Spleen (tissue), 11 donors: Measurements from ENCODE around the gene USP53. TPM values are rescaled to one million over a fixed set of nuclear protein-coding genes. Genes with fewer than 3 reads are reported as not detected.

ENCODE experiments used
- DNase-seq: peaks from one replicate; pipeline ENCODE4 v3.0.0-alpha.2; 2020
- H3K27ac ChIP-seq, 8 donors: fragments of 200-600 bp; sonication (generic) in 7 of 8; 1 replicate in 4 of 8; 2 replicates in 4 of 8; pipeline versions ENCODE4 v1.5.0 to v1.8.0; 2016 to 2021; ENCODE audit warnings: inconsistent platforms in 4 of 8, mild to moderate bottlenecking in 4 of 8, moderate library complexity in 1 of 8
- H3K27me3 ChIP-seq, 7 donors: fragments of 200-600 bp; sonication (generic) in 6 of 7; replicated peaks in 1 of 7; 1 replicate in 4 of 7; 2 replicates in 3 of 7; pipeline versions ENCODE4 v1.5.0 to v1.8.0; 2016 to 2021; ENCODE audit warnings: inconsistent platforms in 3 of 7, mild to moderate bottlenecking in 1 of 7
- H3K36me3 ChIP-seq, 6 donors: fragments of 200-600 bp; sonication (generic) in 5 of 6; 1 replicate in 4 of 6; 2 replicates in 2 of 6; pipeline versions ENCODE4 v1.5.0 to v1.8.0; 2016 to 2021; ENCODE audit warnings: inconsistent platforms in 2 of 6
- H3K4me1 ChIP-seq, 6 donors: fragments of 200-600 bp; sonication (generic) in 5 of 6; 1 replicate in 3 of 6; 2 replicates in 3 of 6; pipeline versions ENCODE4 v1.5.0 to v1.8.0; 2016 to 2021; ENCODE audit warnings: inconsistent platforms in 3 of 6
- H3K4me3 ChIP-seq, 8 donors: fragments of 200-600 bp; sonication (generic) in 7 of 8; 1 replicate in 4 of 8; 2 replicates in 4 of 8; pipeline versions ENCODE4 v1.5.0 to v1.8.0; 2016 to 2021; ENCODE audit warnings: inconsistent platforms in 4 of 8, mild to moderate bottlenecking in 4 of 8, moderate library complexity in 2 of 8
- H3K9me3 ChIP-seq, 8 donors: fragments of 200-600 bp; sonication (generic) in 7 of 8; 1 replicate in 4 of 8; 2 replicates in 4 of 8; pipeline versions ENCODE4 v1.5.0 to v1.8.0; 2016 to 2021; ENCODE audit warnings: inconsistent platforms in 4 of 8
- POLR2A ChIP-seq, 3 donors: fragments of 450-650 bp; IDR thresholded peaks; one replicate each; pipeline ENCODE4 v1.5.1; 2017; ENCODE audit warnings: antibody characterized with exemption in 3 of 3, mild to moderate bottlenecking in 1 of 3
- POLR2AphosphoS5 ChIP-seq, 3 donors: sonication (generic); formaldehyde crosslinking; IDR thresholded peaks; one replicate each; pipeline ENCODE4 v1.5.1; 2017; ENCODE audit warnings: antibody characterized with exemption in 3 of 3
- WGBS, 5 donors: extraction: QIAGEN DNeasy Blood & Tissue Kit in 3 of 5; methylation state at CpG; one replicate each; pipeline versions ENCODE4 v1.1.5 to v1.1.7; 2013 to 2018; 5-methylcytosine and 5-hydroxymethylcytosine counted together
- intact Hi-C: fragments of 100-400 bp; cut with DNase I; formaldehyde crosslinking; loops from one replicate; pipeline ENCODE4 v1.15.0; 2023; ENCODE audit warnings: low total_unique reads
- polyA plus RNA-seq, 3 donors: library from polyadenylated mRNA; stranded (reverse); fragments of 200-250 nt; gene quantifications; one replicate each; pipeline ENCODE4 v1.2.1, GENCODE V29; 2013
- total RNA-seq, 7 donors: library from RNA; depleted of rRNA in 3 of 7; stranded (reverse); fragments of >200 nt in 3 of 7; fragmentation: NEBNext Ultra II Directional in 4 of 7; extraction: Animal tissue kit (Norgen Biotek cat#: 25700) in 4 of 7; gene quantifications; one replicate each; pipeline versions ENCODE4 v1.1.0 to v1.2.1, GENCODE V29; 2016 to 2021
- TF ChIP-seq, protein P1 (sequence below), 11 experiments: fragments of 200-600 bp in 7 of 11; fragments of 450-650 bp in 4 of 11; sonication (generic) in 4 of 11; IDR thresholded peaks in 8 of 11; conservative IDR thresholded peaks in 3 of 11; 1 replicate in 7 of 11; 2 replicates in 4 of 11; pipeline versions ENCODE4 v1.4.0 to v1.8.0; 2016 to 2021; ENCODE audit warnings: antibody characterized with exemption in 11 of 11, inconsistent platforms in 4 of 11, mild to moderate bottlenecking in 1 of 11
- donor health status: healthy with polysubstance abuse.
- donor health status: DM: no; HTN: no; CAD: no; lungs with moderate emphysema.
- donor health status: DM: no; HTN: no; CAD: no.
- donor health status: Bipolar disorder and iron deficiency.
- donor health status: healthy.
- donor health status: DM: no; HTN: no; CAD: no.
- donor health status: DM: yes; HTN: yes; CAD: no.

USP53 gene
- total and polyA plus RNA-seq, 10 donors: 4.0 to 42.6 (median 18.6) TPM

DNA sequence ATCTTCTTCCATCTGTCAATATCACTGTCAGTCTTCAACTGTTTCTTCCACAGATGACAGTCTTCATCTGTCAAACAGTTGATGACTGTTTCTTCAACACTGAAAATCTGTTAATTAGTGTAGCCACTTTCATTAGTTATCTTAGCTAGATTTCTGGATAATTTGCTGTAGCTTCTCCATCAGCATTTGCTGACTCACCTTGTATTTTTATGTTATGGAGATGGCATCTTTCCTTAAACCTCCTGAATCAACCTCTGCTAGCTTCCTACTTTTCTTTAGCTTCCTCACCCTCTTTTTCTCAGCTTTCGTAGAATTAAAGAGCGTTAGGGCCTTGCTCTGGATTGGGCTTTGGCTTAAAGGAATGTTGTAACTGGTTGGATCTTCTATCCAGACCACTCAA lies 25.1 kb downstream of the USP53 start:
- DNase-seq: no peak
- Histone ChIP-seq H3K27me3 (no peaks in the 10 kb centered on the region), H3K36me3 (peaks cover 0 to 29% (median 3%) of the 10 kb centered on the region in 6 donors), H3K27ac (no peak overlapping the region), H3K4me1 (peaks cover 6 to 14% (median 11%) of the 10 kb centered on the region in 6 donors), H3K4me3 (no peak overlapping the region), H3K9me3 (no peaks in the 10 kb centered on the region)
- TF ChIP-seq, protein P1, sequence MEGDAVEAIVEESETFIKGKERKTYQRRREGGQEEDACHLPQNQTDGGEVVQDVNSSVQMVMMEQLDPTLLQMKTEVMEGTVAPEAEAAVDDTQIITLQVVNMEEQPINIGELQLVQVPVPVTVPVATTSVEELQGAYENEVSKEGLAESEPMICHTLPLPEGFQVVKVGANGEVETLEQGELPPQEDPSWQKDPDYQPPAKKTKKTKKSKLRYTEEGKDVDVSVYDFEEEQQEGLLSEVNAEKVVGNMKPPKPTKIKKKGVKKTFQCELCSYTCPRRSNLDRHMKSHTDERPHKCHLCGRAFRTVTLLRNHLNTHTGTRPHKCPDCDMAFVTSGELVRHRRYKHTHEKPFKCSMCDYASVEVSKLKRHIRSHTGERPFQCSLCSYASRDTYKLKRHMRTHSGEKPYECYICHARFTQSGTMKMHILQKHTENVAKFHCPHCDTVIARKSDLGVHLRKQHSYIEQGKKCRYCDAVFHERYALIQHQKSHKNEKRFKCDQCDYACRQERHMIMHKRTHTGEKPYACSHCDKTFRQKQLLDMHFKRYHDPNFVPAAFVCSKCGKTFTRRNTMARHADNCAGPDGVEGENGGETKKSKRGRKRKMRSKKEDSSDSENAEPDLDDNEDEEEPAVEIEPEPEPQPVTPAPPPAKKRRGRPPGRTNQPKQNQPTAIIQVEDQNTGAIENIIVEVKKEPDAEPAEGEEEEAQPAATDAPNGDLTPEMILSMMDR (IDR thresholded peaks at IDR 0.05 in 8 of 11, conservative IDR thresholded peaks at IDR 0.05 in 3 of 11): no peak
- no peak for TF ChIP-seq POLR2A (IDR thresholded peaks at IDR 0.05)
- TF ChIP-seq POLR2AphosphoS5 (IDR thresholded peaks at IDR 0.05): no peak
- WGBS, 5 donors: 85 to 98% (median 93%) methylated on average over 2 of the region's 2 CpGs
- intact Hi-C loops: no loop called here

DNA sequence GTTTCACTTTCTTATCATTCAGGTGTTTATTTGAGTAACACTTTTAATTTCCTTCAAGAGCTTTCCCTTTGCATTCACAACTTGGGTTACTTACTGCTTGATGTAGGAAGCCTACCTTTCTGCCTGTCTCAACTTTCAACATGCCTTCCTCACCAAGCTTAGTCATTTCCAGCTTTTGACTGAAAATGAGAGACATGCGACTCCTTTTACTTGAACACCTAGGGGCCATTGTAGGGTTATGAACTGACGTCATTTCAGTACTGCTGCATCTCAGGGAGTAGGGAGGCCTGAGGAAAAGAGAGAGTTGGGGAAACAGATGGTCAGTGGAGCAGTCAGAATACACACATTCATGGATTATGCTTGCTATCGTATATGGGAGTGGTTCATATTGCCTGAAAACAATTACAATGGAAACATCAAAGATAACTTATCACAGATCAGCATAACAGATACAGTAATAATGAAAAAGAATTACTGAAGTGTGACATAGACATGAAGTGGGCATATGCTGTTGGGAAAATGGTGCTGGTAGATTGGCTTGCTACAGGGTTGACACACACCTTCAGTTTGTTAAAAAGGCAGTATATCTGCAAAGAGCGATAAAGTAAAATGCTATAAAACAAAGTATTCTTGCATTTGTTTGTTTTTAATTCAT lies 25.7 kb downstream of the USP53 start:
- H3K4me3 ChIP-seq: no peak overlapping the region
- 72 to 85% (median 80%) methylated on average over 4 of the region's 4 CpGs for WGBS, 5 donors
- no peak for DNase-seq
- TF ChIP-seq, protein P1 (IDR thresholded peaks at IDR 0.05 in 8 of 11, conservative IDR thresholded peaks at IDR 0.05 in 3 of 11): no peak
- TF ChIP-seq POLR2AphosphoS5 (IDR thresholded peaks at IDR 0.05) (no peak), POLR2A (IDR thresholded peaks at IDR 0.05) (no peak)
- H3K9me3 ChIP-seq: no peaks in the 10 kb centered on the region
- H3K4me1 ChIP-seq: peaks cover 4 to 10% (median 7%) of the 10 kb centered on the region in 6 donors
- H3K27me3 ChIP-seq: no peaks in the 10 kb centered on the region
- intact Hi-C loops: no loop called here
- H3K27ac ChIP-seq: no peak overlapping the region
- H3K36me3 ChIP-seq: peaks cover 0 to 29% (median 3%) of the 10 kb centered on the region in 6 donors

DNA sequence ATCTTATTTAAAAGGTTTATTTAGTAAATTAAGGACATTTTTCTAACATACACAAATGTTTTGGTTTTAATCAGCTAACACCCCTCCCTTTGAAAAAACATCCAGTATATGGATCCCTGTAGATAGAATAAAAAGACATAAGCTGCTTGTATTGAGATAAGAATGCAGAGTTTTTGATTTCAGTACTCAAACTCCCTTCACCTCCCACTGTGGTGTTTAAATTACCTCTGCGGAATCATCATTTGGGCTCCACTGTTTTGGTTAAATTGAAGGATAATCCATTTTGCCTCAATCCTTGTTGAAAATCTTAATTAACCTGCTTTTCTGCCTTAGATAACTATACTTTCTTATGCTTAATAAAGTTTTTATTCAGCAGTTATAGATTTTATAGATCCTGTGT lies 27.6 kb downstream of the USP53 start:
- Histone ChIP-seq H3K4me1 (peaks cover 0 to 10% (median 9%) of the 10 kb centered on the region in 6 donors), H3K36me3 (peaks cover 0 to 25% (median 3%) of the 10 kb centered on the region in 6 donors), H3K27ac (no peak overlapping the region), H3K27me3 (no peaks in the 10 kb centered on the region), H3K9me3 (no peaks in the 10 kb centered on the region), H3K4me3 (no peak overlapping the region)
- intact Hi-C loops: no loop called here
- 96 to 100% (median 97%) methylated on average over 1 of the region's 1 CpG for WGBS, 5 donors
- TF ChIP-seq POLR2A (IDR thresholded peaks at IDR 0.05) (no peak), POLR2AphosphoS5 (IDR thresholded peaks at IDR 0.05) (no peak)
- TF ChIP-seq, protein P1 (IDR thresholded peaks at IDR 0.05 in 8 of 11, conservative IDR thresholded peaks at IDR 0.05 in 3 of 11): no peak
- DNase-seq: no peak

DNA sequence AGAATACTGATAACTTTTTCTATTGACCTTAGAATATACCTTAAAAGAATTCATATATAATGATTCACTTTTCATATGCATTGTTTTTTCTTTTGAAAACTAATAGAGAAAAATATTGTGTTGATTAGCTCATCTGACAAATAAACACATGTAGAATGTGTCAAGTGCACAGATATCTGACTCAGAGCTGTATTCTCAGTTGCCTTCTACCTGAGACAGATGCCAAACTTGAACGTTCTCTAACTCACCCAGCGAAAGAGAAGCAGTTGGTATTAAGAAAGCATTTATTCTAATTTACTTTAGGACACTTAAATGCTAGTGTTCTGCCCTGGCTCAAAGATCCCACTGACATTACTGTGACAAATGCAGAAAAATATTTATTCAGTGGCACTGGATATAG lies 28.1 kb downstream of the USP53 start:
- Histone ChIP-seq H3K9me3 (no peaks in the 10 kb centered on the region), H3K27me3 (no peaks in the 10 kb centered on the region), H3K27ac (no peak overlapping the region), H3K4me3 (no peak overlapping the region), H3K4me1 (peaks cover 0 to 13% (median 11%) of the 10 kb centered on the region in 6 donors), H3K36me3 (peaks cover 0 to 20% (median 3%) of the 10 kb centered on the region in 6 donors)
- WGBS, 5 donors: 81 to 93% (median 90%) methylated on average over 2 of the region's 2 CpGs
- intact Hi-C loops: no loop called here
- no peak for DNase-seq
- TF ChIP-seq POLR2A (IDR thresholded peaks at IDR 0.05) (no peak), POLR2AphosphoS5 (IDR thresholded peaks at IDR 0.05) (no peak)
- TF ChIP-seq, protein P1 (IDR thresholded peaks at IDR 0.05 in 8 of 11, conservative IDR thresholded peaks at IDR 0.05 in 3 of 11): no peak
